ENCODE measurements around the gene TMEM123. TPM values are rescaled to one million over a fixed set of nuclear protein-coding genes. Genes with fewer than 3 reads are reported as not detected.

Gene TMEM123
- total and polyA plus RNA-seq, 2 donors (not counting 3 experiments of a cell fraction or from before 2014, with no cell fraction given): 201 to 257 TPM

GRCh38 chr11:102421261-102421660 lies 31.3 kb downstream of the TMEM123 start:
- dilution Hi-C loops (cut with MboI; ENCODE audit: extremely low pct_ligation_motif_present, low sequenced_read_pairs): no loop called here
- ChIA-PET POLR2A (no interaction called here), CTCF (interaction anchor here (1.0 to 2.0 kb wide), 3 partner anchors 18 to 245 kb away, joined by 3 to 9 read pairs (median 3); no protein-coding TSS in a partner anchor)
- Histone ChIP-seq H3K4me1 (ENCODE audit: control insufficient read depth, extremely low read depth, insufficient read depth, low read length) (no peaks in the 10 kb centered on the region), H3K9me3 (replicated peaks; ENCODE audit: control insufficient read depth, insufficient read depth, low read length) (no peaks in the 10 kb centered on the region), H4K20me1 (replicated peaks; ENCODE audit: control insufficient read depth, extremely low read depth, insufficient read depth, low read length) (no peaks in the 10 kb centered on the region), H3K27me3 (ENCODE audit: control insufficient read depth in 2 of 2, insufficient read depth in 2 of 2, low read length in 2 of 2) (no peaks in the 10 kb centered on the region), H3K4me2 (ENCODE audit: insufficient read depth, low read length) (no peak overlapping the region), H3K4me3 (replicated peaks in 1 of 3; ENCODE audit: insufficient read depth in 1 of 3, low read depth in 1 of 3, low read length in 3 of 3) (no peak overlapping the region), H3K36me3 (ENCODE audit: control insufficient read depth in 2 of 2, extremely low read depth in 1 of 2, insufficient read depth in 2 of 2, low read length in 2 of 2) (no peaks in the 10 kb centered on the region), H3K79me2 (ENCODE audit: control insufficient read depth, insufficient read depth, low read length) (peaks cover 90% of the 10 kb centered on the region), H3K27ac (ENCODE audit: insufficient read depth, low read depth, low read length) (no peak overlapping the region), H3K9ac (replicated peaks; ENCODE audit: extremely low read depth, insufficient read depth, low read length) (no peak overlapping the region), H2AFZ (ENCODE audit: low read depth, low read length) (no peak overlapping the region), H3K9me1 (replicated peaks; ENCODE audit: control insufficient read depth, extremely low read depth, insufficient read depth, low read length) (no peaks in the 10 kb centered on the region)
- intact Hi-C loops (cut with micrococcal nuclease): no loop called here
- TF ChIP-seq EZH2 (IDR thresholded peaks at IDR 0.05; ENCODE audit: borderline replicate concordance, low read depth, low read length, severe bottlenecking): no peak
- DNase-seq (ENCODE audit: low read depth, low spot score) (no peak), FAIRE-seq (no peak)
- no TSS peak for BruUV-seq (replicated peaks)

- no peak overlapping the region for H3K9ac ChIP-seq (replicated peaks; ENCODE audit: extremely low read depth, insufficient read depth, low read length)
- H3K4me2 ChIP-seq (ENCODE audit: insufficient read depth, low read length): no peak overlapping the region
- dilution Hi-C loops (cut with MboI; ENCODE audit: extremely low pct_ligation_motif_present, low sequenced_read_pairs) (no loop called here), intact Hi-C loops (cut with micrococcal nuclease) (no loop called here)
- no peaks in the 10 kb centered on the region for H3K9me3 ChIP-seq (replicated peaks; ENCODE audit: control insufficient read depth, insufficient read depth, low read length)
- no peak overlapping the region for H2AFZ ChIP-seq (ENCODE audit: low read depth, low read length)
- no peaks in the 10 kb centered on the region for H3K9me1 ChIP-seq (replicated peaks; ENCODE audit: control insufficient read depth, extremely low read depth, insufficient read depth, low read length)
- H3K4me3 ChIP-seq (replicated peaks in 1 of 3; ENCODE audit: insufficient read depth in 1 of 3, low read depth in 1 of 3, low read length in 3 of 3): no peak overlapping the region
- no peak for TF ChIP-seq GATA2 (IDR thresholded peaks at IDR 0.05; ENCODE audit: insufficient read depth, insufficient read length, low read depth, low read length)
- TF ChIP-seq POLR2A (IDR thresholded peaks at IDR 0.05; ENCODE audit: low read depth, low read length): no peak
- TF ChIP-seq JUN (IDR thresholded peaks at IDR 0.05; ENCODE audit: borderline replicate concordance, insufficient read depth, insufficient read length, low read depth): no peak
- TF ChIP-seq POLR2AphosphoS5 (IDR thresholded peaks at IDR 0.05; ENCODE audit: insufficient read depth, low read depth, low read length): no peak
- TF ChIP-seq MAX (IDR thresholded peaks at IDR 0.05; ENCODE audit: insufficient read depth, insufficient read length): no peak
- no peak for TF ChIP-seq MYC (IDR thresholded peaks at IDR 0.05; ENCODE audit: low read depth, low read length)
- TF ChIP-seq EZH2 (IDR thresholded peaks at IDR 0.05; ENCODE audit: borderline replicate concordance, low read depth, low read length, severe bottlenecking): no peak
- no peak for TF ChIP-seq FOS (IDR thresholded peaks at IDR 0.05; ENCODE audit: borderline replicate concordance, insufficient read depth, low read length)
- TF ChIP-seq CTCF (IDR thresholded peaks at IDR 0.05; ENCODE audit: extremely low read depth in 1 of 2, insufficient read depth in 1 of 2, low read depth in 1 of 2, low read length in 2 of 2): no peak
- no TSS peak for BruUV-seq (replicated peaks)
- CTCF ChIA-PET: interaction anchor here (1.0 to 1.2 kb wide), 2 partner anchors 19 to 246 kb away, joined by 3 read pairs; no protein-coding TSS in a partner anchor
- H3K27ac ChIP-seq (ENCODE audit: insufficient read depth, low read depth, low read length): no peak overlapping the region
- no peaks in the 10 kb centered on the region for H3K4me1 ChIP-seq (ENCODE audit: control insufficient read depth, extremely low read depth, insufficient read depth, low read length)
- H3K27me3 ChIP-seq (ENCODE audit: control insufficient read depth in 2 of 2, insufficient read depth in 2 of 2, low read length in 2 of 2): no peaks in the 10 kb centered on the region
- peaks cover 94% of the 10 kb centered on the region for H3K79me2 ChIP-seq (ENCODE audit: control insufficient read depth, insufficient read depth, low read length)
- no peak for FAIRE-seq
- H4K20me1 ChIP-seq (replicated peaks; ENCODE audit: control insufficient read depth, extremely low read depth, insufficient read depth, low read length): no peaks in the 10 kb centered on the region
- H3K36me3 ChIP-seq (ENCODE audit: control insufficient read depth in 2 of 2, extremely low read depth in 1 of 2, insufficient read depth in 2 of 2, low read length in 2 of 2): no peaks in the 10 kb centered on the region
- POLR2A ChIA-PET: no interaction called here
- DNase-seq (ENCODE audit: low read depth, low spot score): no peak
These were observed 32.0 kb downstream of the TMEM123 start for GRCh38 chr11:102420547-102420946.
